GM19043 (cell line): ENCODE measurements around the gene CISD1.

ENCODE experiments used
- ATAC-seq: cut with Tn5 transposase; IDR thresholded peaks from one replicate; pipeline ENCODE4 v1.9.1; 2021; ENCODE audit warnings: low read depth; ENCODE audit not compliant: unreplicated experiment

The CISD1 gene

DNA sequence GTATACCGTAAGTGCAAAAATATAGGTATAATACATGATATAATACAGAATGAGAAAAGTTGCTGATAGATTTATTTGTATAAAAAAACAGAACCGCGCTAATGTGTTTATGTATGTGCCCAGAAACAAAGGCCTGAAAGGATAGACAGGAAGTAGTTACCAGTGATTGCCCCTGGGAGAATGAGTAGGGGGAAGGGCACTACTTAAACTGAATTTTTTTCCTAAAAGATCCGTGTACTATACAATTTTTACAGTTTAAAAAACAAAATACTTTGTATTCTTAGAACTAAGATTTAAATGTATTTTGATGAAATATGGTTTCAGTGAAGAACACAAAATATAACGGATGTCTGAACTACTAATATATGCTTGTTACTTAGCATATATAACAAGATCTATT, 4.2 kb upstream of the CISD1 start:
- ATAC-seq, result no peak

DNA sequence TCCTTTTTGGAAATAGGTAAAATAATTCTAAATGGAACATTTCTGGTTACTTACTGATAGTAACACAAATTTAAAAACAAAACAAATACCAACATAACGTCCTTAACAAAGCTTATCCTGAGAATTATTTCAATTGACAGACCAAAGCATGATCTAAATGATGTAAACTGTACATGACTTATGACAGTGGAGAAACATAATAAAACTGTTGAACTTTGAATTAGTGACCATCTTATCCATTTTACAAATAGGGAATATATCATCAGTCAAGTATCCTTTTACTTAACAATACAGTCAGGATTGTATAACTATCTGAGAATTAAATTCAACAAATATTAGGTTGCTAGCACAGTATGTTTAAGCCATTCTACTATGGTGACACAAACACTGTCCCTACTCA, 3.7 kb upstream of the CISD1 start:
- no peak for ATAC-seq

GRCh38 chr10:58266003-58266825, 2.7 kb upstream of the CISD1 start:
- ATAC-seq, result peak; percentile 17

- ATAC-seq, result no peak
Measured at GRCh38 chr10:58266826-58267712, 1.9 kb upstream of the CISD1 start.

- peak; percentile 51 for ATAC-seq
Measured at GRCh38 chr10:58267713-58268453, 1.1 kb upstream of the CISD1 start, which contains the start of gene IPMK. IPMK (minus strand) TSS chr10:58267894; CDS start chr10:58267611, 283 bp downstream.

- ATAC-seq, result peak; percentile 0
Measured at GRCh38 chr10:58268454-58268945, 462 bp upstream of the CISD1 start.

GRCh38 chr10:58269782-58270290, 874 bp downstream of the CISD1 start:
- ATAC-seq, result no peak

DNA sequence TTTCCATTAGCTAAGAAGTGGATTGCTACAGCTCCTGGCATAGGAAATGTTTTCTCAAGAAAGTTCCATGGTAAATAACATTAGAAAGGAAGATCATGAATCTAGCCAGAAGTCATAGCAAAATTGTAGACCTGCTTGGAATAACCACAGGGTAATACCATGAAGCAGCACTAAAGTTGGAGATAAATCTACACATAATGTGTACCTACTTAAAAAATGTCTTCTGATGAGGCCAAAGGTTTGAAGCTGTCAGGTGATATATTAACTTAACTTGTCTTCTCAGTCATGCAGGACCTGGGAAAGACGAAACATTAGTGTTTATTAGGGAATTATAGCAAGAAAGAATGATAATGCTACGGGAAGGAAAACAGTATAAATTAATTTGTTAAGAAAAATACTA, 6.3 kb downstream of the CISD1 start:
- ATAC-seq, result no peak

- no peak for ATAC-seq
Measured at GRCh38 chr10:58275908-58276307, 6.9 kb downstream of the CISD1 start.

DNA sequence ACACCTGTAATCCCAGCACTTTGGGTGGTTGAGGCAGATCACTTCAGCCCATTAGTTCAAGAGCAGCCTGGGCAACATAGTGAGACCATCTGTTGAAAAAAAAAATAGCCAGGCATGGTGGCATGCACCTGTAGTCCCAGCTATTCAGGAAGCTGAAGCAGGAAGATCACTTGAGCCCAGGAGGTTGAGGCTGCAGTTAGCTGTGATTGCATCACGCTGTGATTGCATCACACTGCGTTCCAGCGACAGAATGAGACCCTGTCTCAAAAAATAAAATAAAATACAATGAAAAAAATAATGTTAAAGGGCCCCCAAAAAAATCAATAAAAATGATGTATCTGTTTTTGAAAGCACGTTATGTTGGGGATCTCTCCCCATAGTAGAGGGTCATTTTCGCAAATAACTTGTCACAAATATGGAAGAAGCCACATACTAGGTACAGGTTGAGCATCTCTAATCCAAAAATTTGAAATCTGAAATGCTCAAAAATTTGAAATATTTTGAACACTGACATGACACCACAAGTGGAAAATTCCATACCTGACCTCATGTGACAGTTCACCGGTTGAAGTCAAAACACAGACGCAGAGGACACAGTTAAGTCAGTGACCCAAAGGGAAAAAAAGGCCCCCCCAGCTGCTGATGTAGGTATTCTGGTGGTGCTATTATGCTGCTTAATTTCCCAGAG, 9.5 kb downstream of the CISD1 start:
- no peak for ATAC-seq

GRCh38 chr10:58278962-58279307, 10.0 kb downstream of the CISD1 start:
- no peak for ATAC-seq

DNA sequence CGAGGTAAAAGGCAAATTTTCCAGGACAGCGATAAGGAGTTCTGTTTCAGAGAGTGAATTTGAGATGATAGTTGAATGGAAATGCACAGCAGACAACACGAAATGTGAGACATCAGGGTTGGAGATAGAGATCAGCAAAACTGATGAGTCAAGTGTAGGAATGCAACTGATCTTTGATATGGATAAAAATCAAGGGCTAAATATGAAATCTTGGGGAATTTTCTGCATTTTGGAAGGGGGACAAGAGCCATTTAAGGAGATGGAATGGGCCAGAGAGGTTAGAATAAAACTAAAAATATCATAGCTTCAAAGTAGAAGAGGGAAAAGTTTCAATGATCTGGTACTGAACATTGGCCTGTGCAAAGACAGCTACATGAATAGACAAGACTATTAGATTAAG, 11.5 kb downstream of the CISD1 start:
- ATAC-seq, result no peak

DNA sequence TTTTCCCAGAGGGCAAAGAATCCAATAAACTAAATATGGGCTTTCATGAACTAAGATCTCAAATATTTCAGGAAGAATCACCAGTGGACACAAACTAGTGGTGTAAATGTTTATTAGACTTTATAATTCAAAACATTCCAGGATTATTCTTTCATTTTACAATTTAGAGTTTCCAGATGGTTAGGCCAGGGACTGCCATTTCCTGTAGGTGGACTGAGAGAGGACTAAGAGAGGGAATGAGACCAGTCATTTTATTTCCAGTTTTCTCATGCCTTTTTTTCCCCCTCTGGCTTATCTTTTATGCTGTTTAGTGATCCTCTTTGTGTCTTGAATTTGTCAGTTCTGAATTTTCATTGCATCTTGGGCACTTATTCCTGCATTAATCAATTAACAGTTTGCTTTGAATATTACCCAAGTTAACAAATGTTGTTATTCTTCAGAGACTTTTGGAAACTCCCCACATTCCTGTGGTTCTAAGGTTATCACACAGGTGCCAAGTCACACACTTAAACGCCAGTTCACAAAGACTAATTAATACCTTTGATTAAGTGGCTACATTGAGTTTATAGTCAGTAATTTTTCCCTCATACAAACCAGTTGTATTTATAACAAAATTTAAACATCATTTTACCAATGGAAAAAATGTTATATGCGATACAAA, 12.3 kb downstream of the CISD1 start:
- ATAC-seq, result no peak

DNA sequence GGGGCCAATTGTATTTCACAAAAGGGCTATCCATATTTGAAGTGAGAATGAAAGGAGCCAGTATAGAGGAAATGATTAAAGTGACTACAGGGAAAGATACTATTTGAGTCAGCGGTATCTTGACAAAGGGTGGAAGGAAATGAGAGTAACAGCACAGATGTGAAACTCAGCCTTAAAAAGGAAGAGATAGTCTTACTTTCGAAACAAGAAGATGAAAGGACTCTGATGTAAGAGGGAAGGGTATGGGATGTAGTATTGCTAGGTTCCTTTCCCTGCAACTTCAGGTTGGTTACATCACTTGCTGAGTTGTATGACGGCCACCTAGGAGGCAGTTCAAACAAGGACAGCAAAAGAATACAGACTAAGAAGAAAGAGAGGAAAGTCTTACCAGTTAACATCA, 13.7 kb downstream of the CISD1 start:
- ATAC-seq, result peak; percentile 98

GRCh38 chr10:58291538-58292174, 22.7 kb downstream of the CISD1 start:
- peak; percentile 91 for ATAC-seq

- ATAC-seq, result no peak
Measured at GRCh38 chr10:58293989-58294388, 25.0 kb downstream of the CISD1 start.

GRCh38 chr10:58299580-58299979, 30.6 kb downstream of the CISD1 start:
- ATAC-seq, result peak; percentile 91

DNA sequence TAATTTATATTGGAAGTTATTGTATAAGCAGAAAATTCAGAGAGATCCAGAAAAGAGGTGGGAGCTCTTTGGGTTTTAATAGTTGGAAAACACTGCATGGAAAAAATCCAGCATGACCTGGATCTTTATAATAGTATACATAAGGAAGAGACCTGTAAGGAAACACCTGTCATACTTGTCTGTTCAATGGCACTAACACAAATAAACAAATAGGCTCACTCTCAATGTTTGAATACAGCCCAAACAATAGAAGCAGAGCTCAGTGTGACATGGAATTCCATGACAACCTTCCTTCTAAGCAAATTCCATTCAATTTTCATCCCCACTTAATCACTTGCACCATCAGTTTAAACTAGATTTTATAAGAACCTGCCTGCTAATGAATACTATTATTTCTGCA, 31.7 kb downstream of the CISD1 start:
- ATAC-seq, result no peak

DNA sequence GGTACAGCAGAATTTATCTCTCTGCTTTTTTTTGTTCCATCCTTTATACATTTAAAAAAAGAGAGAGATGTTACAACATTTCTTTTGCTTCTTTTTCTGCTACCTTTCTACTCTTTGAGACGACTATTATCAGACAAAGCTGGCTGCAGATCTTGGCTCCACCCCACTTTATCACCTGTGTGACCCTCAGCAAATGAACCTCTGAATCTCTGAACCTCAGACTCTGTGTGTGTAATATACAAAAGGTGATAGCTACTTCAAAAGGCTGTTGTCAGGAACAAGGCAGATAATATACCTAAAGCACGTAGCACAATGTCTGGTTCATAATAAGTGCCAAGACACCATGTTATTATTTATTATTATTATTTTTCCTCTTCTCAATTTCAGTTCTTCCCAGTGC, 33.3 kb downstream of the CISD1 start:
- ATAC-seq, result no peak
